IMR-90 (cell line): ENCODE measurements around the gene XDH. TPM values are rescaled to one million over a fixed set of nuclear protein-coding genes. Genes with fewer than 3 reads are reported as not detected.

Source experiments
- ATAC-seq: fragments of 200-7000 bp; cut with Tn5 transposase; 2 replicates; pipeline ENCODE4 v1.9.1; 2020; ENCODE audit warnings: low read depth, mild to moderate bottlenecking, moderate library complexity
- BruUV-seq: library from RNA; stranded (reverse); fragments of 400-500 nt; replicated peaks from 2 replicates; lab custom pipeline; 2021; lab: Mats Ljungman, UMichigan
- CTCF ChIA-PET: fragments of 300-600 bp; formaldehyde crosslinking; extraction: SDS; loops from one replicate; lab custom pipeline; 2021; ENCODE audit warnings: antibody characterized with exemption; lab: Yijun Ruan, JAX
- POLR2A ChIA-PET: fragments of 300-600 bp; sonication (Branson Sonifier 250); formaldehyde crosslinking; loops from one replicate; lab custom pipeline; 2022; ENCODE audit warnings: antibody characterized with exemption; ENCODE audit not compliant: unreplicated experiment; lab: Charles Lee
- DNase-seq: peaks from one replicate; pipeline ENCODE4 v3.0.0; 2013
- H2AFZ ChIP-seq: replicated peaks from 2 replicates; pipeline ENCODE3; 2013; ENCODE audit warnings: low read length, mild to moderate bottlenecking; ENCODE audit not compliant: poor library complexity
- H2AK5ac ChIP-seq: 2 replicates; pipeline ENCODE4 v1.6.1; 2013; ENCODE audit warnings: low read depth, low read length, inconsistent platforms
- H2AK9ac ChIP-seq: replicated peaks from 2 replicates; pipeline ENCODE3; 2013; ENCODE audit warnings: mild to moderate bottlenecking, low read depth, low read length, moderate library complexity; ENCODE audit not compliant: poor library complexity
- H2BK120ac ChIP-seq: 2 replicates; pipeline ENCODE4 v1.6.1; 2013; ENCODE audit warnings: low read depth, low read length, inconsistent platforms
- H2BK15ac ChIP-seq: 3 replicates; pipeline ENCODE4 v1.6.1; 2013; ENCODE audit warnings: low read depth, low read length, inconsistent platforms
- H2BK20ac ChIP-seq: 2 replicates; pipeline ENCODE4 v1.6.1; 2013; ENCODE audit warnings: low read depth, mild to moderate bottlenecking, inconsistent platforms, low read length, moderate library complexity
- H2BK5ac ChIP-seq: 2 replicates; pipeline ENCODE4 v1.6.1; 2013; ENCODE audit warnings: mild to moderate bottlenecking, low read depth, low read length, inconsistent platforms; ENCODE audit not compliant: poor library complexity, severe bottlenecking
- H3K14ac ChIP-seq: replicated peaks from 2 replicates; pipeline ENCODE4 v1.6.1; 2013; ENCODE audit warnings: low read depth, low read length, inconsistent platforms
- H3K18ac ChIP-seq: 2 replicates; pipeline ENCODE4 v1.6.1; 2013; ENCODE audit warnings: low read depth, low read length, control low read depth
- H3K23ac ChIP-seq: 2 replicates; pipeline ENCODE4 v1.6.1; 2013; ENCODE audit warnings: low read depth, low read length, inconsistent platforms
- H3K27ac ChIP-seq: 2 replicates; pipeline ENCODE4 v1.5.1; 2013; ENCODE audit warnings: mild to moderate bottlenecking, control low read depth, low read length; ENCODE audit not compliant: insufficient read depth
- H3K27me3 ChIP-seq: 2 replicates; pipeline ENCODE4 v1.6.1; 2013; ENCODE audit warnings: low read length; ENCODE audit not compliant: control insufficient read depth, insufficient read depth
- H3K36me3 ChIP-seq: 2 replicates; pipeline ENCODE4 v1.6.1; 2013; ENCODE audit warnings: low read length, mixed read lengths; ENCODE audit not compliant: control insufficient read depth, insufficient read depth
- H3K4ac ChIP-seq: 2 replicates; pipeline ENCODE4 v1.6.1; 2013; ENCODE audit warnings: low read depth, low read length, inconsistent platforms
- H3K4me1 ChIP-seq: 2 replicates; pipeline ENCODE4 v1.6.1; 2013; ENCODE audit warnings: low read length, mixed read lengths; ENCODE audit not compliant: control insufficient read depth, insufficient read depth
- H3K4me2 ChIP-seq: 2 replicates; pipeline ENCODE4 v1.6.1; 2013; ENCODE audit warnings: low read depth, mild to moderate bottlenecking, control low read depth, low read length, moderate library complexity
- H3K4me3 ChIP-seq: 2 replicates; pipeline ENCODE4 v1.5.1; 2013; ENCODE audit warnings: low read depth, mild to moderate bottlenecking, control low read depth, low read length, moderate library complexity; ENCODE audit not compliant: insufficient read depth
- H3K56ac ChIP-seq: 2 replicates; pipeline ENCODE4 v1.6.1; 2013; ENCODE audit warnings: low read length, inconsistent platforms; ENCODE audit not compliant: insufficient read depth; ENCODE audit errors: extremely low read depth
- H3K79me1 ChIP-seq, 2 experiments: 2 replicates each; pipeline ENCODE4 v1.6.1; 2013; ENCODE audit warnings: low read length in 2 of 2, inconsistent platforms in 1 of 2, low read depth in 1 of 2
- H3K9ac ChIP-seq: 2 replicates; pipeline ENCODE4 v1.6.1; 2013; ENCODE audit warnings: low read depth, low read length, control low read depth
- H3K9me1 ChIP-seq: 2 replicates; pipeline ENCODE4 v1.6.1; 2013; ENCODE audit warnings: low read length, inconsistent platforms; ENCODE audit not compliant: insufficient read depth
- H3K9me3 ChIP-seq: 2 replicates; pipeline ENCODE4 v1.6.1; 2013; ENCODE audit warnings: low read length; ENCODE audit not compliant: control insufficient read depth, insufficient read depth
- H4K20me1 ChIP-seq: 2 replicates; pipeline ENCODE4 v1.6.1; 2013; ENCODE audit warnings: low read length, inconsistent platforms; ENCODE audit not compliant: insufficient read depth
- H4K5ac ChIP-seq: 2 replicates; pipeline ENCODE4 v1.6.1; 2013; ENCODE audit warnings: mild to moderate bottlenecking, low read depth, low read length, control low read depth
- H4K8ac ChIP-seq, 2 experiments: 2 replicates each; pipeline ENCODE4 v1.6.1; 2013; ENCODE audit warnings: low read depth in 2 of 2, low read length in 2 of 2, control low read depth in 1 of 2, inconsistent platforms in 1 of 2
- H4K91ac ChIP-seq: 2 replicates; pipeline ENCODE4 v1.6.1; 2013; ENCODE audit warnings: low read depth, low read length, inconsistent platforms; ENCODE audit not compliant: insufficient read depth
- WGBS, 2 experiments: methylation state at CpG; one replicate each; pipeline versions ENCODE4 v1.1.5 to v1.1.7; 2013; ENCODE audit warnings: missing lambda C conversion rate in 2 of 2; ENCODE audit not compliant: insufficient read length in 1 of 2; ENCODE audit errors: extremely low coverage in 2 of 2; 5-methylcytosine and 5-hydroxymethylcytosine counted together
- dilution Hi-C: fragments of 300-500 bp; cut with HindIII; formaldehyde crosslinking; loops from one replicate; pipeline ENCODE4 v1.14.3; 2018; ENCODE audit warnings: low sequenced_read_pairs; ENCODE audit not compliant: unreplicated experiment
- in situ Hi-C: fragments of 300-500 bp; cut with MboI; formaldehyde crosslinking; loops from 3 replicates; pipeline ENCODE4 v1.14.3; 2019; ENCODE audit warnings: low sequenced_read_pairs, inconsistent platforms, mixed read lengths
- intact Hi-C: fragments of 100-400 bp; cut with micrococcal nuclease; formaldehyde crosslinking; loops from 2 replicates; pipeline ENCODE4 v1.10.0; 2022
- polyA plus RNA-seq, 3 experiments: library from polyadenylated mRNA; depleted of rRNA; stranded (reverse); fragments of >200 nt; gene quantifications; 2 replicates each; pipeline ENCODE4 v1.2.3, GENCODE V29; 2012; ENCODE audit warnings: low replicate concordance in 1 of 3
- total RNA-seq: library from RNA; depleted of rRNA; stranded (reverse); fragments of >200 nt; gene quantifications from 2 replicates; pipeline ENCODE4 v1.2.3, GENCODE V29; 2012
- TF ChIP-seq, protein P1 (sequence below): fragments of 150-350 bp; IDR thresholded peaks from 2 replicates; pipeline ENCODE4 v1.6.1; 2017; ENCODE audit warnings: mild to moderate bottlenecking, antibody characterized with exemption, low read length, low read depth
- TF ChIP-seq, protein P2 (sequence below): fragments of 150-350 bp; IDR thresholded peaks from 2 replicates; pipeline ENCODE4 v1.6.1; 2016; ENCODE audit warnings: low read depth, mild to moderate bottlenecking, low read length, moderate library complexity, borderline replicate concordance

The XDH gene
- total and polyA plus RNA-seq, 2 of the 4 experiments (the other 2 are of a cell fraction) = 0.46 to 1.1 TPM

DNA sequence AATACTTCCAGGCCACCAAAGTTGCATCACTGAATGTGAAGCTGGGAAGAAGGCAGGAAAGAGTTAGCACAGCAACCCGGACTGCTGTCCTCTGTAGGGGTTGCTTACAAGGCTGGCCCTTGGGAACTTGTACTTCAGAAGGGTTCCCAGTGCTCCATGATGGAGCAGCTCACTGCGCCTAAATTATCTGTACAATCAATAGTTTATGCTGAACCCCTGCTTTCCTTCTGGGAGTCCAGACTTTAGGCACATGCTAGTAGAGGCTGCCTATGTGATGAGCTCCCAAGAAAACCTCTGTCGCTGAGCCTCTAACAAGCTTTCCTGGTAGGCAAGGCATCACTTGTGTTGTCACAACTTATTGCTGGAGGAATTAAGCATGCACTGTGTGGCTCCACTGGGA is 34.3 kb downstream of the XDH start:
- Histone ChIP-seq H4K91ac (no peak overlapping the region), H2AK5ac (no peak overlapping the region), H3K9me1 (peaks cover 21% of the 10 kb centered on the region), H2AK9ac (no peak overlapping the region), H2BK5ac (no peak overlapping the region), H3K14ac (no peak overlapping the region), H2AFZ (no peak overlapping the region), H2BK15ac (no peak overlapping the region), H2BK20ac (no peak overlapping the region), H3K36me3 (no peaks in the 10 kb centered on the region), H3K4ac (no peak overlapping the region), H4K5ac (no peak overlapping the region), H3K56ac (no peak overlapping the region), H3K27ac (no peak overlapping the region), H3K9ac (no peak overlapping the region), H4K20me1 (no peaks in the 10 kb centered on the region), H3K4me2 (no peak overlapping the region), H3K27me3 (no peaks in the 10 kb centered on the region), H3K79me1 (no peaks in the 10 kb centered on the region; a peak in 1 of 4 replicates), H3K9me3 (no peaks in the 10 kb centered on the region), H3K4me3 (no peak overlapping the region), H3K18ac (no peak overlapping the region), H3K23ac (no peak overlapping the region), H2BK120ac (no peak overlapping the region), H4K8ac (no peak overlapping the region), H3K4me1 (peaks cover 17% of the 10 kb centered on the region)
- BruUV-seq = no TSS peak
- no peak for DNase-seq
- no peak for ATAC-seq
- intact Hi-C loops (no loop called here), in situ Hi-C loops (no loop called here), dilution Hi-C loops (no loop called here)
- TF ChIP-seq, protein P1, sequence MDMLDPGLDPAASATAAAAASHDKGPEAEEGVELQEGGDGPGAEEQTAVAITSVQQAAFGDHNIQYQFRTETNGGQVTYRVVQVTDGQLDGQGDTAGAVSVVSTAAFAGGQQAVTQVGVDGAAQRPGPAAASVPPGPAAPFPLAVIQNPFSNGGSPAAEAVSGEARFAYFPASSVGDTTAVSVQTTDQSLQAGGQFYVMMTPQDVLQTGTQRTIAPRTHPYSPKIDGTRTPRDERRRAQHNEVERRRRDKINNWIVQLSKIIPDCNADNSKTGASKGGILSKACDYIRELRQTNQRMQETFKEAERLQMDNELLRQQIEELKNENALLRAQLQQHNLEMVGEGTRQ = no peak
- TF ChIP-seq, protein P2, sequence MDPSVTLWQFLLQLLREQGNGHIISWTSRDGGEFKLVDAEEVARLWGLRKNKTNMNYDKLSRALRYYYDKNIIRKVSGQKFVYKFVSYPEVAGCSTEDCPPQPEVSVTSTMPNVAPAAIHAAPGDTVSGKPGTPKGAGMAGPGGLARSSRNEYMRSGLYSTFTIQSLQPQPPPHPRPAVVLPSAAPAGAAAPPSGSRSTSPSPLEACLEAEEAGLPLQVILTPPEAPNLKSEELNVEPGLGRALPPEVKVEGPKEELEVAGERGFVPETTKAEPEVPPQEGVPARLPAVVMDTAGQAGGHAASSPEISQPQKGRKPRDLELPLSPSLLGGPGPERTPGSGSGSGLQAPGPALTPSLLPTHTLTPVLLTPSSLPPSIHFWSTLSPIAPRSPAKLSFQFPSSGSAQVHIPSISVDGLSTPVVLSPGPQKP = no peak
- CTCF ChIA-PET = no interaction called here
- 80% methylated on average over 2 of the region's 3 CpGs; no CpG with 5 or more reads in 1 of the 2 experiments for WGBS, 2 experiments
- POLR2A ChIA-PET = no interaction called here
